PC-3 (cell line): ENCODE measurements around the gene SDK1.

Experiments
- CTCF ChIP-seq: fragments of 300-600 bp; sonication (generic); conservative IDR thresholded peaks from 2 replicates; pipeline ENCODE4 v1.5.1; 2017; ENCODE audit warnings: antibody characterized with exemption, low read depth, mild to moderate bottlenecking, low read length
- EZH2 ChIP-seq: fragments of 300-600 bp; sonication (generic); IDR thresholded peaks from one replicate; pipeline ENCODE4 v1.6.1; 2017; ENCODE audit warnings: antibody characterized with exemption, mild to moderate bottlenecking, low read length; ENCODE audit not compliant: unreplicated experiment
- EZH2phosphoT487 ChIP-seq: fragments of 300-600 bp; sonication (generic); IDR thresholded peaks from 2 replicates; pipeline ENCODE4 v1.6.1; 2018; ENCODE audit warnings: mild to moderate bottlenecking, antibody characterized with exemption, low read length, borderline replicate concordance

DNA sequence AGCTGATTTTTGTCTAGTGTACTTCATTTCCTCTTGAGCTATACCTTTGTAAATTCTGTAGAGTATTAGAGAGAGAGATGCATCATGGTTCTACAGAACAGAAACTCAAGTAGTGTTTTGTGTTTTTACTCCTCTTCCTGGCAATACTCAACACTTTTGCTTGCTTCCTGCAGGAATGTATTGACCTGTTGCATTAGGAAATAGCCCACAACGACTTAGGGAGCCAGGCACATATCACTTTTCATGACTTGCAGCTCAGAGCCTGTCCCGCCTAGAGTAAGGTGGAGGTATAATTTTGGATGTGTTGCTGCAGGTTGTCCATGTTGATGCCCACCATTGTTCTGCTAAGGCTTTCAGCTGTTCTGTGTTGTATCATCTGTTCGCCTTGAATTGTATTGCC is 216.3 kb downstream of the SDK1 start:
- TF ChIP-seq CTCF, result no peak
- TF ChIP-seq EZH2, result no peak
- TF ChIP-seq EZH2phosphoT487, result no peak
